Esophagus squamous epithelium (tissue), 5 donors: ENCODE results near the gene EGFL8. TPM values are rescaled to one million over a fixed set of nuclear protein-coding genes. Genes with fewer than 3 reads are reported as not detected.

Source experiments
- DNase-seq: peaks from one replicate; lab custom pipeline; 2025; lab: John Stamatoyannopoulos, UW
- H3K27ac ChIP-seq, 4 donors: fragments of 200-600 bp; sonication (generic); one replicate each; pipeline ENCODE4 v1.5.1; 2016 to 2019; ENCODE audit warnings: mild to moderate bottlenecking in 1 of 4
- H3K27me3 ChIP-seq, 4 donors: fragments of 200-600 bp; sonication (generic); 1 replicate in 3 of 4; 2 replicates in 1 of 4; pipeline versions ENCODE4 v1.5.1 to v1.6.0; 2017 to 2021; ENCODE audit warnings: antibody characterized with exemption in 1 of 4
- H3K36me3 ChIP-seq, 3 donors: fragments of 200-600 bp; sonication (generic); one replicate each; pipeline ENCODE4 v1.5.1; 2016 to 2019
- H3K4me1 ChIP-seq, 3 donors: fragments of 200-600 bp; sonication (generic); one replicate each; pipeline ENCODE4 v1.5.1; 2017 to 2019
- H3K4me3 ChIP-seq, 4 donors: fragments of 200-600 bp; sonication (generic); 1 replicate in 3 of 4; 2 replicates in 1 of 4; pipeline ENCODE4 v1.5.1; 2016 to 2019; ENCODE audit warnings: mild to moderate bottlenecking in 2 of 4, moderate library complexity in 1 of 4
- H3K9me3 ChIP-seq, 3 donors: fragments of 200-600 bp; sonication (generic); one replicate each; pipeline ENCODE4 v1.5.1; 2016 to 2019
- CTCF ChIP-seq, 6 experiments: fragments of 450-650 bp in 4 of 6; fragments of 200-600 bp in 2 of 6; sonication (generic) in 2 of 6; IDR thresholded peaks; one replicate each; pipeline ENCODE4 v1.5.1; 2016 to 2019; ENCODE audit warnings: antibody characterized with exemption in 6 of 6, mild to moderate bottlenecking in 4 of 6, moderate library complexity in 4 of 6
- POLR2A ChIP-seq, 4 donors: fragments of 450-650 bp; IDR thresholded peaks; one replicate each; pipeline ENCODE4 v1.6.1; 2017; ENCODE audit warnings: antibody characterized with exemption in 4 of 4, mild to moderate bottlenecking in 4 of 4, moderate library complexity in 3 of 4
- WGBS, 2 donors: methylation state at CpG; one replicate each; pipeline ENCODE4 v1.1.5; 2018; 5-methylcytosine and 5-hydroxymethylcytosine counted together
- intact Hi-C: fragments of 100-400 bp; cut with DNase I; formaldehyde crosslinking; loops from one replicate; pipeline ENCODE4 v1.15.0; 2022
- total RNA-seq, 4 donors: library from RNA; depleted of rRNA; stranded (reverse); fragments of >200 nt; gene quantifications; one replicate each; pipeline ENCODE4 v1.1.0, GENCODE V29; 2016
- donor health status: DM: yes; HTN: yes; CAD: no.

EGFL8 gene
- total RNA-seq, 4 donors from 2014 or later, result 4.8 to 15.1 (median 8.2) TPM

DNA sequence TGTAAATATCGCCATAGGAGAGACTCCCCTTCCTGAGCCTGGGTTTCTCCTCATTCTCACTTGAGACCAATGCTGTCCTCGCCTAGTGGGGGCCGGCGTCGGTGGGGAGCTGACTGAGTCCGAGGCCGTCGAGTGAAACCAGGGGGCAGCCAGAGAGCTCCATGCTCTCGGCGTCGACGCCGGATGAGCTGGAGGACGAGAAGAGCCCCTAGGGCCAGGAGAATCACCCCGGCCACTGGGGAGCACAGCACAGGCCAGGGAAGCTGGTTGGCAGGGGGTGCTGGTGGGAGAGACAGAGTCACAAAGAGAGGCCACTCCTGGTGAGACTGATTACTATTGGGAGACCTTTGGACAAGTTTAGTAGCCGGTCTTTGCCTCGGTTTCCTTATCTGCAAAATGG lies 34.5 kb downstream of the EGFL8 start:
- WGBS, 2 donors, result 63 to 70% methylated on average over 2 to 3 of the region's 17 CpGs
- TF ChIP-seq CTCF (IDR thresholded peaks at IDR 0.05), result no peak
- peaks cover 0 to 3% (median 0%) of the 10 kb centered on the region in 3 donors for H3K36me3 ChIP-seq
- intact Hi-C loops, result no loop called here
- H3K9me3 ChIP-seq, result no peaks in the 10 kb centered on the region
- no peak for DNase-seq
- H3K4me1 ChIP-seq, result peaks cover 0 to 32% (median 16%) of the 10 kb centered on the region in 3 donors
- H3K4me3 ChIP-seq, result no peak overlapping the region
- peaks cover 0 to 4% (median 0%) of the 10 kb centered on the region in 4 donors for H3K27me3 ChIP-seq
- H3K27ac ChIP-seq, result no peak overlapping the region

DNA sequence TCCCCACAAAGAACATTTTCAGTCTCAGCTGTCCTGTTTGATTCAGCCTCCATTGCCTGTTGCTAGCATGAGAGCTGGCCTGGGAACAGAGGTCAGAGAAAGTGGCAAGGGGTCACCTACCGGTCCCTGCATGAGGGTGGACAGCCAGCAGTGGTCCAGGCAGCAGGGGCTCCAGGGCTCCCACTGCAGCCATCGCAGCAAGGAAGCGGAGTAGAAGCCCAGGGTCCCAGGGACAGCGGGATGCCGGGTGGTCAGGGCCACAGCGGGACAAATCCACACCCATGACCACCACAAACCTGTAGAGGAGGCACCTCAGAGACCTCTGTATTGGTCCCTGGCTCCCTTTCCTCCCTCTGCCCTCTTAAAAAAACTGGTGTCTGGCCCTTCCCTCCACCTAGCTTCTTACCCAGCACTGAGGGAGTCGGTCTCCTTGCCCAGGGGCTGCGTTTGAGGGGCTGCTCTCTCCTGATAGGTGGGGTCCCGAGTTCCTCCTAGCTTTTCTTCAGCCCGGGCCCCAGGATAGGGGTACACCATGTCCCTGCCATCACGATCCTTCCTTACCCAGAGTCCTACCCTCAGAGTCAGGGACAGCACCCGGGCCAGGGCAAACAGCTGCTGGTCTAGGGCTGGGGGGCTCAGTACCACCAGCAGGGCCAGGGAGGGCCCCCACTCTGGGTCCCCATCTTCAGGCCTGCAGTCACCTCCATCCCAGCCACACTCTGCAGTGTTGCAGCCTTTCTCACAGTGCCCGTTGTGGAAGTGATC lies 36.5 kb downstream of the EGFL8 start:
- no peak for DNase-seq
- H3K27me3 ChIP-seq, result peaks cover 0 to 4% (median 0%) of the 10 kb centered on the region in 4 donors
- no peaks in the 10 kb centered on the region for H3K9me3 ChIP-seq
- H3K27ac ChIP-seq, result no peak overlapping the region
- H3K36me3 ChIP-seq, result peaks cover 0 to 6% (median 0%) of the 10 kb centered on the region in 3 donors
- intact Hi-C loops, result no loop called here
- WGBS, 2 donors, result 93 to 100% methylated on average over 2 to 10 of the region's 13 CpGs
- no peak overlapping the region for H3K4me3 ChIP-seq
- H3K4me1 ChIP-seq, result peaks cover 0 to 18% (median 6%) of the 10 kb centered on the region in 3 donors
- TF ChIP-seq POLR2A (IDR thresholded peaks at IDR 0.05) (no peak), CTCF (IDR thresholded peaks at IDR 0.05) (no peak)

- H3K9me3 ChIP-seq, result no peaks in the 10 kb centered on the region
- no peak for TF ChIP-seq POLR2A (IDR thresholded peaks at IDR 0.05)
- TF ChIP-seq CTCF (IDR thresholded peaks at IDR 0.05), result no peak
- WGBS, 2 donors, result 60 to 100% methylated on average over 1 of the region's 9 CpGs
- peaks cover 0 to 6% (median under 1%) of the 10 kb centered on the region in 3 donors for H3K4me1 ChIP-seq
- H3K27ac ChIP-seq, result no peak overlapping the region
- intact Hi-C loops, result no loop called here
- H3K27me3 ChIP-seq, result peaks cover 0 to 4% (median 0%) of the 10 kb centered on the region in 4 donors
- no peak for DNase-seq
- H3K36me3 ChIP-seq, result peaks cover 0 to 6% (median 0%) of the 10 kb centered on the region in 3 donors
- no peak overlapping the region for H3K4me3 ChIP-seq
Measured at GRCh38 chr6:32202186-32202585, 37.8 kb downstream of the EGFL8 start.

DNA sequence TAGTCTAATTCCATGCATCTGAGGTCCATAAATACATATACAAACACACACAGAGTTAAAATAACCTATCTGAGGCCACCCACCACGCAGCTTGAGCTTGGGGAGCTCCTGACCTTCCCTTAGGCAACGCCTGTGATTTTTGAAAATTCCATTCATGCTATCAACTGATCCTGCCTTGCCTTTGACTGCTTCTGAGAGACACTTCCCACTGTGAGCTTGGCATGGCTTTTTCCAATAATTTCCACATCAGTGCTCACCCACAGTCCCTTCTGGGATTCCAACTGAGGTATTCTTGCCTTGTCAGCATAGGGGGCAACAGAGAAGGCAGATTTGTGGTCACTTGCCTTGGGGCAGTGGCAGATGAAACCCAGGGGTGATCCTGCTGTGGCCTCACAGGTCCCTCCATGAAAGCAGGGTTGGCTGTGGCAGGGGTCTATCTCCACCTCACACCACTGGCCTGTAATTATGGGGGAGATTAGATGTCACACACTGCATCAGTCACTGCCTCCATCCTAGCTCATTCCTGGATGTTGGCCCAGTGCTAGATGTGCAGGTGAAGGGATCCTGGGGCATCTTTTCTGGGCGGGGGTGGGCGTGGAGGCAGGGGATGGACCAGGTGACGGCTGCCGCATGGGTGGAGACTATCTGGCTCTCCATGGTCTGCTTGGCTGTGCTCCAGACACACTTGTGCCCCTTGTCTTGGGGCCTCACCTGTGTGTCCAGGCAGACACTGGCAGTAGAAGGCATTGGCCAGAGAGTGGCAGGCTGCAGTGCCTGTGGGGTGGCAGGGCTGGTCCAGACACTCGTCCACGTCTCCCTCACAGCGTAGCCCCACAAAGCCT lies 39.3 kb downstream of the EGFL8 start:
- 85 to 86% methylated on average over 2 to 5 of the region's 9 CpGs for WGBS, 2 donors

More for the DNA sequence above, 39.3 kb downstream of the EGFL8 start:
- Histone ChIP-seq H3K36me3 (peaks cover 0 to 6% (median 0%) of the 10 kb centered on the region in 3 donors), H3K27ac (no peak overlapping the region), H3K27me3 (peaks cover 0 to 4% (median 0%) of the 10 kb centered on the region in 4 donors), H3K9me3 (no peaks in the 10 kb centered on the region), H3K4me1 (no peaks in the 10 kb centered on the region), H3K4me3 (no peak overlapping the region)
- TF ChIP-seq POLR2A (IDR thresholded peaks at IDR 0.05), result no peak
- TF ChIP-seq CTCF (IDR thresholded peaks at IDR 0.05), result no peak
- intact Hi-C loops, result no loop called here
- DNase-seq, result no peak
